GM23338 (cell line): ENCODE measurements around the gene AHCY.
A peak's percentile ranks its signal among the peaks of the same experiment; 100 is the strongest.

Experiments
- CREB1 ChIP-seq: fragments of 250-450 bp; sonication (Bioruptor Pico); IDR thresholded peaks from 2 replicates; pipeline ENCODE4 v1.5.0; 2020; ENCODE audit warnings: low read depth, mild to moderate bottlenecking, moderate library complexity
- EZH2 ChIP-seq: fragments of 200-600 bp; sonication (generic); IDR thresholded peaks from one replicate; pipeline ENCODE4 v1.8.0; 2017; ENCODE audit warnings: antibody characterized with exemption, mild to moderate bottlenecking, low read depth; ENCODE audit not compliant: unreplicated experiment
- EZH2phosphoT487 ChIP-seq: fragments of 200-600 bp; sonication (generic); IDR thresholded peaks from one replicate; pipeline ENCODE4 v1.8.1; 2018; ENCODE audit warnings: antibody characterized with exemption; ENCODE audit not compliant: unreplicated experiment
- JUNB ChIP-seq: IDR thresholded peaks from one replicate; pipeline ENCODE4 v1.6.1; 2016; ENCODE audit warnings: antibody characterized with exemption; ENCODE audit not compliant: unreplicated experiment
- NANOG ChIP-seq: IDR thresholded peaks from 2 replicates; pipeline ENCODE4 v1.6.1; 2016; ENCODE audit warnings: antibody characterized with exemption, borderline replicate concordance
- POLR2AphosphoS5 ChIP-seq: IDR thresholded peaks from 2 replicates; pipeline ENCODE4 v1.6.1; 2016; ENCODE audit warnings: antibody characterized with exemption, low read depth
- REST ChIP-seq: IDR thresholded peaks from one replicate; pipeline ENCODE4 v1.6.1; 2018; ENCODE audit warnings: antibody characterized with exemption; ENCODE audit not compliant: unreplicated experiment
- STAT1 ChIP-seq: IDR thresholded peaks from one replicate; pipeline ENCODE4 v1.6.1; 2016; ENCODE audit warnings: antibody characterized with exemption; ENCODE audit not compliant: unreplicated experiment
- ZNF114 ChIP-seq: fragments of 250-450 bp; sonication (Bioruptor Pico); IDR thresholded peaks from 2 replicates; pipeline ENCODE4 v1.5.0; 2020; ENCODE audit warnings: mild to moderate bottlenecking, moderate library complexity
- ZNF331 ChIP-seq: fragments of 250-450 bp; sonication (Bioruptor Pico); IDR thresholded peaks from 2 replicates; pipeline ENCODE4 v1.5.0; 2020; ENCODE audit warnings: low read depth, mild to moderate bottlenecking, moderate library complexity
- TF ChIP-seq, protein P1 (sequence below), 2 experiments: fragments of 200-600 bp in 1 of 2; sonication (generic) in 1 of 2; conservative IDR thresholded peaks; 2 replicates each; pipeline versions ENCODE4 v1.5.1 to v1.6.1; 2016 to 2017; ENCODE audit warnings: antibody characterized with exemption in 2 of 2, low read depth in 2 of 2, mild to moderate bottlenecking in 2 of 2, moderate library complexity in 1 of 2
- TF ChIP-seq, protein P2 (sequence below): IDR thresholded peaks from 2 replicates; pipeline ENCODE4 v1.6.1; 2016; ENCODE audit warnings: antibody characterized with exemption
- TF ChIP-seq, protein P3 (sequence below): fragments of 250-450 bp; sonication (Bioruptor Pico); IDR thresholded peaks from 2 replicates; pipeline ENCODE4 v1.5.0; 2020; ENCODE audit warnings: mild to moderate bottlenecking, moderate library complexity

GRCh38 chr20:34312544-34313217 lies 9.5 kb upstream of the AHCY start:
- TF ChIP-seq, protein P1, sequence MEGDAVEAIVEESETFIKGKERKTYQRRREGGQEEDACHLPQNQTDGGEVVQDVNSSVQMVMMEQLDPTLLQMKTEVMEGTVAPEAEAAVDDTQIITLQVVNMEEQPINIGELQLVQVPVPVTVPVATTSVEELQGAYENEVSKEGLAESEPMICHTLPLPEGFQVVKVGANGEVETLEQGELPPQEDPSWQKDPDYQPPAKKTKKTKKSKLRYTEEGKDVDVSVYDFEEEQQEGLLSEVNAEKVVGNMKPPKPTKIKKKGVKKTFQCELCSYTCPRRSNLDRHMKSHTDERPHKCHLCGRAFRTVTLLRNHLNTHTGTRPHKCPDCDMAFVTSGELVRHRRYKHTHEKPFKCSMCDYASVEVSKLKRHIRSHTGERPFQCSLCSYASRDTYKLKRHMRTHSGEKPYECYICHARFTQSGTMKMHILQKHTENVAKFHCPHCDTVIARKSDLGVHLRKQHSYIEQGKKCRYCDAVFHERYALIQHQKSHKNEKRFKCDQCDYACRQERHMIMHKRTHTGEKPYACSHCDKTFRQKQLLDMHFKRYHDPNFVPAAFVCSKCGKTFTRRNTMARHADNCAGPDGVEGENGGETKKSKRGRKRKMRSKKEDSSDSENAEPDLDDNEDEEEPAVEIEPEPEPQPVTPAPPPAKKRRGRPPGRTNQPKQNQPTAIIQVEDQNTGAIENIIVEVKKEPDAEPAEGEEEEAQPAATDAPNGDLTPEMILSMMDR (conservative IDR thresholded peaks at IDR 0.05; ENCODE audit: low read depth in 2 of 2) = peak; percentile 100
- TF ChIP-seq REST (no peak), ZNF331 (no peak), EZH2 (no peak), EZH2phosphoT487 (no peak), POLR2AphosphoS5 (no peak), CREB1 (CRISPR knock-in tag) (0 out of 2 replicates have a peak, but pooled peaks have one; percentile 14), NANOG (no peak), JUNB (no peak), ZNF114 (CRISPR knock-in tag) (no peak), STAT1 (no peak)
- TF ChIP-seq, protein P2, sequence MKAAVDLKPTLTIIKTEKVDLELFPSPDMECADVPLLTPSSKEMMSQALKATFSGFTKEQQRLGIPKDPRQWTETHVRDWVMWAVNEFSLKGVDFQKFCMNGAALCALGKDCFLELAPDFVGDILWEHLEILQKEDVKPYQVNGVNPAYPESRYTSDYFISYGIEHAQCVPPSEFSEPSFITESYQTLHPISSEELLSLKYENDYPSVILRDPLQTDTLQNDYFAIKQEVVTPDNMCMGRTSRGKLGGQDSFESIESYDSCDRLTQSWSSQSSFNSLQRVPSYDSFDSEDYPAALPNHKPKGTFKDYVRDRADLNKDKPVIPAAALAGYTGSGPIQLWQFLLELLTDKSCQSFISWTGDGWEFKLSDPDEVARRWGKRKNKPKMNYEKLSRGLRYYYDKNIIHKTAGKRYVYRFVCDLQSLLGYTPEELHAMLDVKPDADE = no peak
- TF ChIP-seq, protein P3, sequence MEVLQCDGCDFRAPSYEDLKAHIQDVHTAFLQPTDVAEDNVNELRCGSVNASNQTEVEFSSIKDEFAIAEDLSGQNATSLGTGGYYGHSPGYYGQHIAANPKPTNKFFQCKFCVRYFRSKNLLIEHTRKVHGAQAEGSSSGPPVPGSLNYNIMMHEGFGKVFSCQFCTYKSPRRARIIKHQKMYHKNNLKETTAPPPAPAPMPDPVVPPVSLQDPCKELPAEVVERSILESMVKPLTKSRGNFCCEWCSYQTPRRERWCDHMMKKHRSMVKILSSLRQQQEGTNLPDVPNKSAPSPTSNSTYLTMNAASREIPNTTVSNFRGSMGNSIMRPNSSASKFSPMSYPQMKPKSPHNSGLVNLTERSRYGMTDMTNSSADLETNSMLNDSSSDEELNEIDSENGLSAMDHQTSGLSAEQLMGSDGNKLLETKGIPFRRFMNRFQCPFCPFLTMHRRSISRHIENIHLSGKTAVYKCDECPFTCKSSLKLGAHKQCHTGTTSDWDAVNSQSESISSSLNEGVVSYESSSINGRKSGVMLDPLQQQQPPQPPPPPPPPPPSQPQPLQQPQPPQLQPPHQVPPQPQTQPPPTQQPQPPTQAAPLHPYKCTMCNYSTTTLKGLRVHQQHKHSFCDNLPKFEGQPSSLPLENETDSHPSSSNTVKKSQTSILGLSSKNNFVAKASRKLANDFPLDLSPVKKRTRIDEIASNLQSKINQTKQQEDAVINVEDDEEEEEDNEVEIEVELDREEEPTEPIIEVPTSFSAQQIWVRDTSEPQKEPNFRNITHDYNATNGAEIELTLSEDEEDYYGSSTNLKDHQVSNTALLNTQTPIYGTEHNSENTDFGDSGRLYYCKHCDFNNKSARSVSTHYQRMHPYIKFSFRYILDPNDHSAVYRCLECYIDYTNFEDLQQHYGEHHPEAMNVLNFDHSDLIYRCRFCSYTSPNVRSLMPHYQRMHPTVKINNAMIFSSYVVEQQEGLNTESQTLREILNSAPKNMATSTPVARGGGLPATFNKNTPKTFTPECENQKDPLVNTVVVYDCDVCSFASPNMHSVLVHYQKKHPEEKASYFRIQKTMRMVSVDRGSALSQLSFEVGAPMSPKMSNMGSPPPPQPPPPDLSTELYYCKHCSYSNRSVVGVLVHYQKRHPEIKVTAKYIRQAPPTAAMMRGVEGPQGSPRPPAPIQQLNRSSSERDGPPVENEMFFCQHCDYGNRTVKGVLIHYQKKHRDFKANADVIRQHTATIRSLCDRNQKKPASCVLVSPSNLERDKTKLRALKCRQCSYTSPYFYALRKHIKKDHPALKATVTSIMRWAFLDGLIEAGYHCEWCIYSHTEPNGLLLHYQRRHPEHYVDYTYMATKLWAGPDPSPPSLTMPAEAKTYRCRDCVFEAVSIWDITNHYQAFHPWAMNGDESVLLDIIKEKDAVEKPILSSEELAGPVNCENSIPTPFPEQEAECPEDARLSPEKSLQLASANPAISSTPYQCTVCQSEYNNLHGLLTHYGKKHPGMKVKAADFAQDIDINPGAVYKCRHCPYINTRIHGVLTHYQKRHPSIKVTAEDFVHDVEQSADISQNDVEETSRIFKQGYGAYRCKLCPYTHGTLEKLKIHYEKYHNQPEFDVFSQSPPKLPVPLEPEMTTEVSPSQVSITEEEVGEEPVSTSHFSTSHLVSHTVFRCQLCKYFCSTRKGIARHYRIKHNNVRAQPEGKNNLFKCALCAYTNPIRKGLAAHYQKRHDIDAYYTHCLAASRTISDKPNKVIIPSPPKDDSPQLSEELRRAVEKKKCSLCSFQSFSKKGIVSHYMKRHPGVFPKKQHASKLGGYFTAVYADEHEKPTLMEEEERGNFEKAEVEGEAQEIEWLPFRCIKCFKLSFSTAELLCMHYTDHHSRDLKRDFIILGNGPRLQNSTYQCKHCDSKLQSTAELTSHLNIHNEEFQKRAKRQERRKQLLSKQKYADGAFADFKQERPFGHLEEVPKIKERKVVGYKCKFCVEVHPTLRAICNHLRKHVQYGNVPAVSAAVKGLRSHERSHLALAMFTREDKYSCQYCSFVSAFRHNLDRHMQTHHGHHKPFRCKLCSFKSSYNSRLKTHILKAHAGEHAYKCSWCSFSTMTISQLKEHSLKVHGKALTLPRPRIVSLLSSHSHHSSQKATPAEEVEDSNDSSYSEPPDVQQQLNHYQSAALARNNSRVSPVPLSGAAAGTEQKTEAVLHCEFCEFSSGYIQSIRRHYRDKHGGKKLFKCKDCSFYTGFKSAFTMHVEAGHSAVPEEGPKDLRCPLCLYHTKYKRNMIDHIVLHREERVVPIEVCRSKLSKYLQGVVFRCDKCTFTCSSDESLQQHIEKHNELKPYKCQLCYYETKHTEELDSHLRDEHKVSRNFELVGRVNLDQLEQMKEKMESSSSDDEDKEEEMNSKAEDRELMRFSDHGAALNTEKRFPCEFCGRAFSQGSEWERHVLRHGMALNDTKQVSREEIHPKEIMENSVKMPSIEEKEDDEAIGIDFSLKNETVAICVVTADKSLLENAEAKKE (CRISPR knock-in tag) = no peak
